HG03095 (cell line): ENCODE data around the gene NDUFA9.

Experiments used
- ATAC-seq: cut with Tn5 transposase; IDR thresholded peaks from one replicate; pipeline ENCODE4 v1.9.1; 2021; ENCODE audit warnings: moderate library complexity; ENCODE audit not compliant: unreplicated experiment

The NDUFA9 gene

GRCh38 chr12:4648501-4649357 is at the start of gene NDUFA9, which contains the start of gene AKAP3:
TSS of gene NDUFA9 (plus strand) at chr12:4649114. CDS start at chr12:4649127, 13 bp downstream.
TSS of gene AKAP3 (minus strand) at chr12:4649051. CDS start at chr12:4638196, 10,855 bp downstream.
- ATAC-seq, result peak; percentile 58

- ATAC-seq, result no peak
Observed at GRCh38 chr12:4603421-4603820, 45.5 kb upstream of the NDUFA9 start.

- no peak for ATAC-seq
Observed at GRCh38 chr12:4603946-4604345, 45.0 kb upstream of the NDUFA9 start.

DNA sequence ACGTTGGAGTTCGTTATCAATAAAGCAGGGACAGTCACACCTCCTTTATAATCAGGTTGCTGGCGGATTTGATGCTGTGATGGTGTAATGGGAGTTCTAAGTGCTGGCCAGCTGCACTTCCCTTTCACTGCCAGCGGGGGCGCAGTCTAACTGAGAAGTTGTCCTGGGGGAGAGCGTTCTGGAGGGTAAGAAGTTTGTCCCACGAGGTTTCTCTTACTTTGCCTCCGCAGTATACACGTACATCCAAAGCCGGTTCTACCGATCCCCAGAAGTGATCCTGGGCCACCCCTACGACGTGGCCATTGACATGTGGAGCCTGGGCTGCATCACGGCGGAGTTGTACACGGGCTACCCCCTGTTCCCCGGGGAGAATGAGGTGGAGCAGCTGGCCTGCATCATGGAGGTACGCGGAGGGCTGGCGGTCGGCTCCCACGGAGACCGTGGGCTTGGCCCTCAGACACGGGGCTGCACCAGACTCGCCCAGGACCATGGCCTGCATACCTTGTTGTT is 44.2 kb upstream of the NDUFA9 start:
- peak; percentile 93 for ATAC-seq

DNA sequence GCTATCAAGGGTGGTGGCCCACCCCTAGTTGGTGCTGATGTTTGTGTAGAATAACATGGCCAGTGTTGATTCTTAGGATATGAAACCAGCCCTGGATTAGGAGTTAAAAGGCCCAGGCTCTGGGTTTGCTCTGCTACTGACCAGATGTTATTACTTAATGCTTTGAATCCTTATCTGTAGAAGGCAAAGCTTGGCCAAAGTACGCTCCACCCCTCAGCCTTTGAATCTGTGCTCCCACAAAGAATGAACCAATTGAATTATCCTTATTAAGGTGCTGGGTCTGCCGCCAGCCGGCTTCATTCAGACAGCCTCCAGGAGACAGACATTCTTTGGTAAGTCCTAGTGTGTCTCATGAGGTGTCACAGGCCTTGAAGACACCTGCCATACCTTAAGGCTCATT is 41.9 kb upstream of the NDUFA9 start:
- ATAC-seq, result no peak

GRCh38 chr12:4609071-4609470 is 39.8 kb upstream of the NDUFA9 start:
- no peak for ATAC-seq

DNA sequence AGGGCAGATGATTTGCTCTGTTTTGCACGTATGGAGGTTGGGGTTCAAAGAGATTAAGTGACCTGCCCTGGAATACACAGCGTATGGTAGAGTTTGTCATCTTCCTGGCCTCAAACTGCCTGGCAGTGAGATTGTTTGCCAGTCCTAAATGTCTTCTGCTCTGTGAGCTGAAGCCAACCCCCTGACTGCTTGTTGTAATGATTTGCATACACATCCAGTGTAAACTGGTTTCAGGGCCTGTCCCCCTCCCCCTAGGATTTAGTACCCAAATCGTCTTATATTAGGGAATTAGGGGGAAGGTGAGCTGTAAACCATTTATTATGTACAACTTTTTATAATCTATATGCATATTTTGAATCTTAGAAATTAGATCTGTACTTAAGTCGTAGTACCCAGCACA is 38.4 kb upstream of the NDUFA9 start:
- no peak for ATAC-seq

GRCh38 chr12:4615667-4616066 is 33.2 kb upstream of the NDUFA9 start:
- no peak for ATAC-seq

DNA sequence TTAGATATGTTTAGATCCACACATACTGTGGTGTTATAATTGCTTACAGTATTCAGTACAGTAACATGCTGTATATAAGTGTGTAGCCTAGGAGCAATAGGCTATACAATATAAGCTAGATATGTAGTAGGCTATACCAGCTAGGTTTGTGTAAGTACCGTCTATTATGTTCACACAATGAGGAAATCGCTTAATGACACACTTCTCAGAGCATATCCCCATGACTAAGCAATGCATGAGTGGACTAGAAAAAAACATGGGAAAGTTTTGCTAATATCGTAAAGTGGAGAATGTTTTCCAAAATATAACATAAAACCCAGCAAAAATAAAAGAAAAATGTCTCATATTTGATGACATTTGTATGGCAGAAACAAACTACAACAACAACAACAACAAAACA is 27.4 kb upstream of the NDUFA9 start:
- no peak for ATAC-seq

DNA sequence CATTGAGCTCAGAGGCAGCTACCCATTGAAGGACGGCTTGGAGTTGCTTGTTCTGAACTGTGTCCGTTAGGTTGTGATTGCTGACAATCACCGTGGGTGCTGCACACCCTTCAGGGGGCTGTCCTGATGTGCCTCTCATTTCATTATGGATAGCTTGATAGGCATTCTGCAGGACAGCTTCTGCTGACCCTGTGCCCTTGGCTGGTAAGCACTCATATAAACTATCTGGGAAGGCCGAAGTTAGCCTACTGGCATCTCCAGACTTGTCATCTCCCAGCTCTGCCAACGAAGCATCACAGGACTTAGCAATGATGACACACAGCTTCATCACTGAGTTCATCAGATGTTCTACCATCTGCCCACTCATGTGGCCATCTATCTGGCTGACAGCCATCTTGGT is 22.4 kb upstream of the NDUFA9 start:
- no peak for ATAC-seq

DNA sequence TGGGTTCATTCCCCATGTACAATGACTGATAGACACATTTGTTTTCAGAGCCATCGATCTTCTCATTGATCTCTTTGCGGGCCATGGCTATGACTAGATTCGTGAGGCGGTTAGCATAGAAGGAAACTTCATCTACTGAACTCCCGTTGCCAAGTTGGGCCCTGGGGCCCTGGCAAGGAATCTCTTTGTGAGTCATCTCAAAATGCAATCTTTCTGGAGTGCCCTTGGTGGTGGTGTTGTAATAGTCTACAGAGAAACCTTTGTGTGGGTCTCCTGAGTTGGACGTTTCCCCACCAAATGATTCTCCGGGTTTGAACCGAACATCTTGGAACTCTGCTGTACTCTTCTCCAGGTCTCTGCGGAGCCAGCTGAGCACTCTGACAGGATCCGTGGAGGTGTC is 20.5 kb upstream of the NDUFA9 start:
- no peak for ATAC-seq

GRCh38 chr12:4630262-4630661 is 18.7 kb upstream of the NDUFA9 start:
- no peak for ATAC-seq

DNA sequence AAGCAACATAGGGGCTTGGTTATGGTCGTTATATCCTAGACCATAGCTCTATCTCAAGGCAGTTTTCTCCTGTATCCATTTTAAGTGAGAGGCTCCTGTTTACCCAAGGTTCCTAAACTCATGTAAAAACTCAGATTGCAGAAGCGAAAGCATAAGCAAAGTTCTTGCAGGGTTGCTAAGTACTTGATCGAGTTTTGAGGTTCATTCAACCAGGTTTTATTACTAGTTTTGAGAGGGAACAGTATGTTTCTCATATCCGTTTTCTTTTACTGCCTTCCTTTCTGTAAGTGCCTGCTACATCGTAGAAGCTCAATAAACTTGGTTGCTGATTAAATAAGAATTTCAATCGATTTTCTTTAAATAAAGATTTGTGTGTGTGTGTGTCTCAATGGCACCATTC is 5.2 kb upstream of the NDUFA9 start:
- peak; percentile 66 for ATAC-seq

GRCh38 chr12:4645023-4645422 is 3.9 kb upstream of the NDUFA9 start:
- no peak for ATAC-seq

- ATAC-seq, result no peak
Observed at GRCh38 chr12:4648104-4648500, 812 bp upstream of the NDUFA9 start.

DNA sequence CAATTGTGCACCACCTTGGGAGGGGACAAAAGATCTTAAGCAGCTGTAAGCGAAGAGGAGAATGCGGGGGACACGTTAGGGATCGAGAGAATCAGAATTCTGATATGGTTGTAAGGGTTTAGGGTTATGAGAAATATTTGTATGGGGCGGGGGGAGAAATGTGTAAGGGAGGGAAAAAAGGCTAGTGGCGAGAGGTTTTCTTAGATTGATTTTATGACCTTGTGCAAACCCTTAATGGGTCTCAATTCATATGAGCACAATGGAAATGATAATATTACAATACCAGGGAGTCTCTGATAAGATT is 396 bp downstream of the NDUFA9 start:
- ATAC-seq, result no peak

DNA sequence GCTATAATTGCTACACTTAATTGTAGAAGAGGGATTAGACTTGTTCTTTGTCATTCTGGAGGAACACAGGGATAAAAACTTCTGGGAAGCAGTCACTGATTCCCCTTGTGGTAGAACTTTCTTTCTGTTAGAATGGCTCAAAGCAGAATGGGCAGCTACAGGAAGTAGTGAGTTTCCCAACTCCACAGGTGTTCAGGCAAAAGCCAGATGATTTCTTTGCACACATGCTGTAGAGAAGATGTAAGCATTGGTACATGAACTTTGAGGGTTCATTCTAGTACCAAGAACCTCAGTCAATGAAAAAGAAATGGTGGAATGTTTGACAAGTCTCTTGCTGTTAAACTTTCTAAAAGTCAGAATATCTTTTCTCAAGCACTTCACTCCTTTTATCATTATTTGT is 4.3 kb downstream of the NDUFA9 start:
- ATAC-seq, result no peak

- no peak for ATAC-seq
Observed at GRCh38 chr12:4653691-4654090, 4.8 kb downstream of the NDUFA9 start.

GRCh38 chr12:4663971-4664505 is 15.1 kb downstream of the NDUFA9 start:
- ATAC-seq, result no peak

GRCh38 chr12:4665236-4665635 is 16.3 kb downstream of the NDUFA9 start:
- no peak for ATAC-seq

- no peak for ATAC-seq
Observed at GRCh38 chr12:4679711-4680110, 30.8 kb downstream of the NDUFA9 start.

- no peak for ATAC-seq
Observed at GRCh38 chr12:4681732-4682131, 32.8 kb downstream of the NDUFA9 start.

- no peak for ATAC-seq
Observed at GRCh38 chr12:4685317-4685716, 36.4 kb downstream of the NDUFA9 start.
